Activated B cell treated with CpG ODN at 0.5 μM for 24 hours (primary cell): ENCODE data around the gene SIRT1. TPM values are rescaled to one million over a fixed set of nuclear protein-coding genes. Genes with fewer than 3 reads are reported as not detected.
"Not testable (repeated sequence)": the region's sequence is repeated elsewhere in the genome, so short reads cannot be mapped to it uniquely, and the experiment has no call there.

Experiments used
- ATAC-seq: fragments of 200-7000 bp; cut with Tn5 transposase; one replicate; pipeline ENCODE4 v1.10.0; 2021; ENCODE audit warnings: low read depth, mild to moderate bottlenecking, moderate library complexity
- CTCF ChIA-PET: fragments of 350-600 bp; sonication (Branson Sonifier 250); formaldehyde crosslinking; loops from one replicate; lab custom pipeline; 2021; ENCODE audit warnings: antibody characterized with exemption; lab: Charles Lee
- POLR2A ChIA-PET: fragments of 350-600 bp; sonication (Branson Sonifier 250); formaldehyde crosslinking; loops from one replicate; lab custom pipeline; 2021; ENCODE audit warnings: antibody characterized with exemption; lab: Charles Lee
- DNase-seq: peaks from one replicate; pipeline ENCODE4 v3.0.0; 2022
- H3K27ac Mint-ChIP-seq: one replicate; pipeline ENCODE4 v1.8.0; 2020; ENCODE audit warnings: mixed read lengths
- H3K27me3 Mint-ChIP-seq: one replicate; pipeline ENCODE4 v1.8.0; 2021; ENCODE audit warnings: mixed read lengths
- H3K36me3 Mint-ChIP-seq: one replicate; pipeline ENCODE4 v1.8.0; 2021; ENCODE audit warnings: low read depth, mixed read lengths
- H3K4me1 Mint-ChIP-seq: one replicate; pipeline ENCODE4 v1.8.0; 2021; ENCODE audit warnings: mixed read lengths
- H3K4me3 Mint-ChIP-seq: one replicate; pipeline ENCODE4 v1.8.0; 2020; ENCODE audit warnings: mild to moderate bottlenecking, mixed read lengths
- H3K9me3 Mint-ChIP-seq: one replicate; pipeline ENCODE4 v1.8.0; 2020; ENCODE audit warnings: mixed read lengths
- intact Hi-C: fragments of 100-400 bp; cut with micrococcal nuclease; formaldehyde crosslinking; loops from one replicate; pipeline ENCODE4 v1.15.1; 2024
- total RNA-seq: library from RNA; stranded (reverse); gene quantifications from 2 replicates; pipeline ENCODE4 v1.2.3, GENCODE V29; 2022
- TF ChIP-seq, protein P1 (sequence below): fragments of 200-600 bp; IDR thresholded peaks from one replicate; pipeline ENCODE4 v1.8.0; 2022; ENCODE audit warnings: antibody characterized with exemption, mild to moderate bottlenecking

The SIRT1 gene
- 30.1 and 31.6 TPM in 2 replicates for total RNA-seq

DNA sequence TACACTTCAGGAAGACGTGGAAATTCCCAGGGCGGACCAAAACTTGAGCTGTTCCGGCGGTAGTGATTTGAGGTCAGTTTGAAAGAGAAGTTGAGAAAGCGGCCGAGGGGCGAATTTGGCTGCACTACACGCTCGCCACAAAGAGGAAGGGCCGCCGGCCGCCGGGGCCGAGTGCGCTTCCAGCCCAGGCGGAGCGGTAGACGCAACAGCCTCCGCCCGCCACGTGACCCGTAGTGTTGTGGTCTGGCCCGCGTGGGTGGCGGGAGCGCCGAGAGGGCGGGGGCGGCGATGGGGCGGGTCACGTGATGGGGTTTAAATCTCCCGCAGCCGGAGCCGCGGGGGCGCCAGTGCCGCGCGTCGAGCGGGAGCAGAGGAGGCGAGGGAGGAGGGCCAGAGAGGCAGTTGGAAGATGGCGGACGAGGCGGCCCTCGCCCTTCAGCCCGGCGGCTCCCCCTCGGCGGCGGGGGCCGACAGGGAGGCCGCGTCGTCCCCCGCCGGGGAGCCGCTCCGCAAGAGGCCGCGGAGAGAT, at the start of gene SIRT1:
TSS of gene SIRT1 (plus strand) at position 344 of the 529 bp plus-strand sequence. CDS start at position 410, 66 bp downstream.
- ATAC-seq (peak; percentile 81), DNase-seq (peak; percentile 97)
- Mint-ChIP-seq H3K9me3 (no peaks in the 10 kb centered on the region), H3K36me3 (peaks cover 33% of the 10 kb centered on the region), H3K27me3 (no peaks in the 10 kb centered on the region), H3K27ac (peak within 1 kb of the TSS; percentile 96), H3K4me1 (peaks cover 31% of the 10 kb centered on the region), H3K4me3 (peak within 1 kb of the TSS; percentile 92)
- intact Hi-C loops, result loop anchor here (1.0 to 10.0 kb wide), 7 partner anchors 29 to 1020 kb away; partner anchors contain the start of genes DDX50, HERC4 and RUFY2
- TF ChIP-seq, protein P1, sequence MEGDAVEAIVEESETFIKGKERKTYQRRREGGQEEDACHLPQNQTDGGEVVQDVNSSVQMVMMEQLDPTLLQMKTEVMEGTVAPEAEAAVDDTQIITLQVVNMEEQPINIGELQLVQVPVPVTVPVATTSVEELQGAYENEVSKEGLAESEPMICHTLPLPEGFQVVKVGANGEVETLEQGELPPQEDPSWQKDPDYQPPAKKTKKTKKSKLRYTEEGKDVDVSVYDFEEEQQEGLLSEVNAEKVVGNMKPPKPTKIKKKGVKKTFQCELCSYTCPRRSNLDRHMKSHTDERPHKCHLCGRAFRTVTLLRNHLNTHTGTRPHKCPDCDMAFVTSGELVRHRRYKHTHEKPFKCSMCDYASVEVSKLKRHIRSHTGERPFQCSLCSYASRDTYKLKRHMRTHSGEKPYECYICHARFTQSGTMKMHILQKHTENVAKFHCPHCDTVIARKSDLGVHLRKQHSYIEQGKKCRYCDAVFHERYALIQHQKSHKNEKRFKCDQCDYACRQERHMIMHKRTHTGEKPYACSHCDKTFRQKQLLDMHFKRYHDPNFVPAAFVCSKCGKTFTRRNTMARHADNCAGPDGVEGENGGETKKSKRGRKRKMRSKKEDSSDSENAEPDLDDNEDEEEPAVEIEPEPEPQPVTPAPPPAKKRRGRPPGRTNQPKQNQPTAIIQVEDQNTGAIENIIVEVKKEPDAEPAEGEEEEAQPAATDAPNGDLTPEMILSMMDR, result no peak
- ChIA-PET CTCF (interaction anchor here (1.1 kb wide), 2 partner anchors 29 to 35 kb away, joined by 3 to 7 read pairs; no protein-coding TSS in a partner anchor), POLR2A (interaction anchor here (0.5 to 4.1 kb wide), 12 partner anchors 9 to 448 kb away, joined by 3 to 28 read pairs (median 4); partner anchors contain the start of genes HERC4, HNRNPH3 and PBLD)

DNA sequence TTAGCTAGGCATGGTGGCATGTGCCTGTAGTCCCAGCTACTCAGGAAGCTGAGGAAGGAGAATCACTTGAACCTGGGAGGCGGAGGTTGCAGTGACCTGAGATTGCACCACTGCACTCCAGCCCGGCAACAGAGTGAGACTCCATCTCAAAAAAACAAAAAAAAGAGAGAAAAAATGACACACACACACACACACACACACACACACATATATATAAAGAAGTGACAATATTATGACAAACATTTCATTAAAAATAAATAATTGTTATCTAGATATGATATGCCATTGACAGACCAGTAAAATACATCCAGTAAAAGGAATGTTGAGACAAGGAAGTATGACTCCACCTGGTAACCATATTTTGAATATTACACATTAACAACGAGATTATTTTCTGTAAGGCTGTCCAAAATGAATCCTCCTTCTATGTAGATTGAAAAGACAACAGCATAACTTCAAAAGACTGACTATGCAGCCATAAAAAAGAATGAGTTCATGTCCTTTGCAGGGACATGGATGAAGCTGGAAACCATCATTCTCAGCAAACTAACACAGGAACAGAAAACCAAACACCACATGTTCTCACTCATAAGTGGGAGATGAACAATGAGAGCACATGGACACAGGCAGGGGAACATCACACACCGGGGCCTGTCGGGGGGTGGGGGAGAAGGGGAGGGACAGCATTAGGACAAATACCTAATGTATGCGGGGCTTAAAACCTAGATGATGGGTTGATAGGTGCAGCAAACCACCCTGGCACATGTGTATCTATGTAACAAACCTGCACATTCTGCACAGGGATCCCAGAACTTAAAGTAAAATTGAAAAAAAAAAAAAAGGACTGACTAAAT, 48.7 kb upstream of the SIRT1 start:
- H3K27me3 Mint-ChIP-seq, H3K9me3 Mint-ChIP-seq, H3K4me3 Mint-ChIP-seq, ATAC-seq, H3K4me1 Mint-ChIP-seq, DNase-seq, H3K36me3 Mint-ChIP-seq, intact Hi-C loops, CTCF ChIA-PET, H3K27ac Mint-ChIP-seq: not testable (repeated sequence)
- POLR2A ChIA-PET, result interaction anchor here (0.6 kb wide), 1 partner anchor 315 kb away, joined by 3 read pairs; no protein-coding TSS in a partner anchor

DNA sequence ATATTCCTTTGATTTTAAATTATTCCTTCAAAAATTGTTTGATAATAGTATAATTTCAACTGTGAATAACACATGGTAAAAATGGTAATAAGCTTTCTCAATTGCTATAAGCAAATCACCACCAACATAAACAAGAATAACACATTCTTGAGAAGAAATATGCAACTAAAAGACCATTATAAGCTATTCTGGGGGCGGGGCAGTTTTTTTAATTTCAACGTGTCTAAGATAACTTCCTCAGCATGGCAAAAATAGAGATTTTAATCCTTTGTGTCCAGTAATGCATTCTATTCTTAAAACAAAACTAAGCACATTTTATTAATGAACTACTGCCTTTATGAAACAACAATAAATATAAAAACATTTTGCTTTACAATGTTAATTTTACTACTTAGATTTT, 48.0 kb upstream of the SIRT1 start:
- Mint-ChIP-seq H3K27ac (no peak overlapping the region), H3K27me3 (no peaks in the 10 kb centered on the region), H3K36me3 (no peaks in the 10 kb centered on the region), H3K4me3 (no peak overlapping the region), H3K9me3 (peaks cover 6% of the 10 kb centered on the region), H3K4me1 (peaks cover 2% of the 10 kb centered on the region)
- DNase-seq (no peak), ATAC-seq (no peak)
- ChIA-PET CTCF (no interaction called here), POLR2A (no interaction called here)
- TF ChIP-seq, protein P1, result no peak
- intact Hi-C loops, result no loop called here

DNA sequence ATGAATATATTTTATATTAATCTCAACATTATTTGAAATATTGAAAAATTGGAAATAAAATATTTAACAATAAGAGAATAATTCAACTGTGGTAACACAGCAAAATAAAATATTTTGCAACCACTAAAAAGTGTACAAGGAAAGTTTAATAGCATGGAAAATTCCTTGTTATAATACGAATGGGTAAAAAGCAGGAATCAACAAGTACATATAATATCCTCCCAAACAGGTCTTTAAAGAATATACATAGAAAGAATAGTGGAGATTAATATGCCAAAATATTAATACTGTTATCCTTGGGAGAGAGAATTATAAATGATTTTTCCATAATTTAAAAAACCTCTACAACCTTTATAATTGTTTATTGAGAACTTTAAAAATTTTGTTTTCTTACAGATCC, 47.5 kb upstream of the SIRT1 start:
- no peak for DNase-seq
- ChIA-PET CTCF (no interaction called here), POLR2A (no interaction called here)
- Mint-ChIP-seq H3K27ac (no peak overlapping the region), H3K4me1 (peaks cover 2% of the 10 kb centered on the region), H3K27me3 (no peaks in the 10 kb centered on the region), H3K36me3 (no peaks in the 10 kb centered on the region), H3K9me3 (peaks cover 8% of the 10 kb centered on the region), H3K4me3 (no peak overlapping the region)
- TF ChIP-seq, protein P1, result no peak
- intact Hi-C loops, result no loop called here
- ATAC-seq, result no peak

DNA sequence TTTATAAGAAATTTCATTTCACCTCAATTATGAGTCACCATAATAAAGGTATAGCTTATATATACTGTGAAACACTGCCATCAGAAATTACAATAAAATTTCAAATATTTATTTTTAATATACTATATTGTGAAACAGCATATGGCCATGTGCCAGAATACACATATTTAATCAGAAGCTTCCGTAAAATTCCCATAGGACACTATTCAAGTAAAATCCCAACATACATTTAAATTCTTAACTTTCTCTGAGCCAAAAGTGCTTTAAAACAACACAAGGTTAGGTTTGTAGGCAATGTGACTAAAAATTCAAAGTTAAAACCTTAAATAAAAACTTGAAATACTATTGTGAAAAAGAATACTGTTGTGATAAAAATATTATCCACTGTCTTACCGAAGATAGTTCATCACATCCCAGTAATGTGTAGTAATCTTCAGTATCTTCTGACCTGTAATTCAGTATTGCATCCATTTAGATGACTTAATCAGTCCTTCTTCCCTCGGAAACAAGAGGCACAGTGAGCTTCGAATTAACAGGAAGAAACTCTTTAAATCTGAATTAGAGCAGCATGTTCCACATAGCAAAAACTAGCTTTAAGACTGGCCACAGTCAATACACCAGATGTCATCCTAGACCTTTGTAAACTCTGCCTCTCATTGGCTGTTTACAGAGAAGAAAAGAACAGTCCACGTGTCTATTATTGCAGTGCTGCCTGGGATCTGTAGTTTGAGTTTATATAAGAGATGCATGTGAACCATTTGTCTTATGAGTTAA, 46.7 kb upstream of the SIRT1 start, which contains the start of gene DNAJC12:
TSS of gene DNAJC12 (minus strand) at position 648 of the 774 bp plus-strand sequence. CDS start at position 471, 177 bp downstream.
- Mint-ChIP-seq H3K27me3 (no peaks in the 10 kb centered on the region), H3K4me1 (peaks cover 2% of the 10 kb centered on the region), H3K36me3 (no peaks in the 10 kb centered on the region), H3K9me3 (peaks cover 11% of the 10 kb centered on the region), H3K4me3 (no peak within 1 kb of the TSS), H3K27ac (no peak within 1 kb of the TSS)
- intact Hi-C loops, result no loop called here
- ChIA-PET CTCF (interaction anchor here (0.7 to 1.1 kb wide), 2 partner anchors 320 to 465 kb away, joined by 3 read pairs; no protein-coding TSS in a partner anchor), POLR2A (no interaction called here)
- DNase-seq (no peak), ATAC-seq (peak; percentile 69)
- TF ChIP-seq, protein P1, result no peak

DNA sequence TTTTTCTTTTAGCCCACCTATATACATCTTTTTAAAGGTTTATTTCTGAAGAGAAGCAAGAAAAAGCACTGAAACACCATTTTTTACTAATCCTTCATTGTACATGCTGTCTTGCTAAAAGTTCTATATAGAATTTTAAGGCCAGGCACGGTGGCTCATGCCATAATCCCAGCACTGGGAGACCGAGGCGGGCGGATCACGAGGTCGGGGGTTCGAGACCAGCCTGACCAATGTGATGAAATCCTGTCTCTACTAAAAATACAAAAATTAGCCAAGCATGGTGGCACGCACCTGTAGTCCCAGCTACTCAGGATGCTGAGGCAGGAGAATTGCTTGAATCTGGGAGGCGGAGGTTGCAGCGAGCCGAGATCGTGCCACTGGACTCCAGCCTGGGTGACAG, 44.9 kb upstream of the SIRT1 start:
- peaks cover 11% of the 10 kb centered on the region for H3K9me3 Mint-ChIP-seq
- H3K4me1 Mint-ChIP-seq, H3K4me3 Mint-ChIP-seq, H3K27me3 Mint-ChIP-seq, DNase-seq, H3K36me3 Mint-ChIP-seq, POLR2A ChIA-PET, CTCF ChIA-PET, H3K27ac Mint-ChIP-seq, intact Hi-C loops, ATAC-seq: not testable (repeated sequence)
